HG02981 (cell line): ENCODE measurements around the gene CABCOCO1.

ENCODE experiments used
- ATAC-seq: cut with Tn5 transposase; IDR thresholded peaks from one replicate; pipeline ENCODE4 v1.9.1; 2021; ENCODE audit warnings: mild to moderate bottlenecking, moderate library complexity; ENCODE audit not compliant: unreplicated experiment

CABCOCO1 gene

GRCh38 chr10:61754587-61755550, 92.1 kb downstream of the CABCOCO1 start:
- ATAC-seq = no peak

- ATAC-seq = no peak
These were observed 94.3 kb downstream of the CABCOCO1 start for GRCh38 chr10:61757001-61757400.

- ATAC-seq = no peak
These were observed 95.0 kb downstream of the CABCOCO1 start for GRCh38 chr10:61757525-61758397.

- no peak for ATAC-seq
These were observed 95.7 kb downstream of the CABCOCO1 start for GRCh38 chr10:61758433-61758832.

- ATAC-seq = no peak
These were observed 97.0 kb downstream of the CABCOCO1 start for GRCh38 chr10:61759751-61760150.

GRCh38 chr10:61760943-61761824, 98.5 kb downstream of the CABCOCO1 start:
- no peak for ATAC-seq

- no peak for ATAC-seq
These were observed 99.1 kb downstream of the CABCOCO1 start for GRCh38 chr10:61761825-61762217.

GRCh38 chr10:61763778-61764177, 101.0 kb downstream of the CABCOCO1 start:
- no peak for ATAC-seq

- no peak for ATAC-seq
These were observed 101.8 kb downstream of the CABCOCO1 start for GRCh38 chr10:61764486-61764885.

- no peak for ATAC-seq
These were observed 102.7 kb downstream of the CABCOCO1 start for GRCh38 chr10:61765176-61766087.

- no peak for ATAC-seq
These were observed 104.2 kb downstream of the CABCOCO1 start for GRCh38 chr10:61766927-61767326.

- no peak for ATAC-seq
These were observed 111.3 kb downstream of the CABCOCO1 start for GRCh38 chr10:61774031-61774430.

- no peak for ATAC-seq
These were observed 112.4 kb downstream of the CABCOCO1 start for GRCh38 chr10:61775111-61775510.

GRCh38 chr10:61776615-61777266, 114.0 kb downstream of the CABCOCO1 start:
- no peak for ATAC-seq

- ATAC-seq = no peak
These were observed 115.4 kb downstream of the CABCOCO1 start for GRCh38 chr10:61778137-61778536.

- no peak for ATAC-seq
These were observed 116.5 kb downstream of the CABCOCO1 start for GRCh38 chr10:61779276-61779675.

- ATAC-seq = no peak
These were observed 117.4 kb downstream of the CABCOCO1 start for GRCh38 chr10:61779950-61780659.

GRCh38 chr10:61780732-61781131, 118.0 kb downstream of the CABCOCO1 start:
- ATAC-seq = no peak
